GM12865 (cell line): ENCODE results near the gene KLHL12.

Experiments
- DNase-seq: peaks from one replicate; pipeline ENCODE4 v3.0.0; 2010; ENCODE audit warnings: low read depth
- H3K4me3 ChIP-seq: 2 replicates; pipeline ENCODE4 v1.5.1; 2011; ENCODE audit warnings: mild to moderate bottlenecking, low read depth, low read length, control low read depth
- CTCF ChIP-seq: IDR thresholded peaks from 2 replicates; pipeline ENCODE4 v1.5.1; 2011; ENCODE audit warnings: low read length, control low read depth, low read depth, inconsistent platforms; ENCODE audit not compliant: insufficient read depth; ENCODE audit errors: missing control alignments

Gene KLHL12

DNA sequence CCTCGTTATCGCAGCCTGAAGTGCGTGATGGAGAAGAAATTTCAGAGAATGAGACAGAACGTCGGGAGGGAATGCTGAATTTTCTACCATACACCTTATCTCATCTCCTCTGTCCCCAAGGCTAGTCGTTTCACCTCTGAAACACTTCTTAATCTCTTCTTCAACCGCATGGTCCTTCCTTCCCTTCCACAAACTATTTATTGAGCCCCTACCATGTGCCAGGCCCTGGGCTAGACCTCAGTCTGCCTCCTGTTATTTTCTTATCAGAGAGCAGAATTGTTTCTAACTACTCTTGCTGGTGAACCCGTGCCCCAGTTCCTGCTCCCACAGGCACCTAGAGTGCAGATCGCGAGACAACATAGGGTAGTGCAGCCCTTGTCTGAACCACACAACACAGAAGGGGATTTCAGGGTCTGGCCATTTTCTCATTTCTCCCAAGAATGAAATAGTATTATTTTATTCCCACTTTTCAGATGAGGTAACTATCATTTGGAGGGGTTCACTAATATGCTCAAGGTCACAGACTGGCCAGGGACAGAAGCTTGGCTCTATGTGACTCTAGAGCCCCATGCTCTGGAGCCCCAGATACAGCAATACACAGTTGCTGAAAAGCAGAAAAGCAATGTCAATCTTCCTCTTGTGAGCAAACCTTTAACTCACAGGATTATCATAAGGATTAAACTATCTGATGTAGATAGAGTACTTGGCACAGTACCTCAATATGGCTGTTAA lies 31.7 kb upstream of the KLHL12 start:
- TF ChIP-seq CTCF, result no peak
- peak; percentile 16 for DNase-seq
- H3K4me3 ChIP-seq, result peak overlapping the region; percentile 64

GRCh38 chr1:202957733-202958543 lies 30.9 kb upstream of the KLHL12 start, which contains the start of gene ADIPOR1:
Gene ADIPOR1, minus strand, starts transcription at chr1:202958312. Its CDS starts 7,242 bp downstream, at chr1:202951070.
- peak within 1 kb of the TSS; percentile 72 for H3K4me3 ChIP-seq
- peak; percentile 92 for DNase-seq
- peak; percentile 14 for TF ChIP-seq CTCF

DNA sequence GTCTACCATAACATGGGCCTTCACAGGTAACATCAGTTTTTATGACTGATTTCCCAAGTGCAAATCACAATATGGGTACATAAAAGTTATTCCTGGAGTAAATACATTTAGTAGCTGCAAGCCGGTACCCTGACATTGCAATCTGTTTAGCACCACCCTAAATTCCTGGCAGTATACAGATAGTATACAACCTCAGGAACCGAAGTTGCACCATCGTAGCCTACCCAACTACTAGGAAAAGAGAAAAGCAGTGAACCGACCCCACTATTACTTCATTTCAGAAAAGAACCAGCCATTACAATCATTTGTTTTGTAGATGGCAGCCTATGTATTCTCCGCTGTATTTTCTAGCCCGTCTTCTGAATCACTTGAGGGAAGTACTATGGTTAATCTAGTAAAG lies 29.9 kb upstream of the KLHL12 start:
- TF ChIP-seq CTCF, result no peak
- peak overlapping the region; percentile 72 for H3K4me3 ChIP-seq
- no peak for DNase-seq

- no peak overlapping the region for H3K4me3 ChIP-seq
- DNase-seq, result no peak
- TF ChIP-seq CTCF, result no peak
Measured at GRCh38 chr1:202954057-202954745, 27.2 kb upstream of the KLHL12 start.

DNA sequence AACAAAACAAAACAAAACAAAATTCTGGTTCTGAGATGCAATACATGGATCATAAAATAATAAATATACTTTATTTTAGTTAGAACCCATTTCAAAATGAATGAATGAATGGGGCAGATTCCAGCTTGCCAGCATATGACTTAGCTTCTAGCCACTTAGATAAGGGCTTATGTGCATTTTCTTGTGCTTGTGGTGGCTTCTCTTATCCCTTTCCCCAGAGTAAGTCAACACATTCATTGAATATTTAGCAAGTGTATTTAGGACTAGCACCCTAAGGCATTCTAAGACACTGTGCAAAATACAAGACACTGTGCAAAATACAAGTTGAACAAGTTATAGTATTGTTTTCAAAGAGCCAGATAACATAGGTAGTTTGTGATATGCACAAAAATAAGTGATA lies 26.4 kb upstream of the KLHL12 start:
- TF ChIP-seq CTCF, result no peak
- DNase-seq, result no peak
- H3K4me3 ChIP-seq, result no peak overlapping the region

DNA sequence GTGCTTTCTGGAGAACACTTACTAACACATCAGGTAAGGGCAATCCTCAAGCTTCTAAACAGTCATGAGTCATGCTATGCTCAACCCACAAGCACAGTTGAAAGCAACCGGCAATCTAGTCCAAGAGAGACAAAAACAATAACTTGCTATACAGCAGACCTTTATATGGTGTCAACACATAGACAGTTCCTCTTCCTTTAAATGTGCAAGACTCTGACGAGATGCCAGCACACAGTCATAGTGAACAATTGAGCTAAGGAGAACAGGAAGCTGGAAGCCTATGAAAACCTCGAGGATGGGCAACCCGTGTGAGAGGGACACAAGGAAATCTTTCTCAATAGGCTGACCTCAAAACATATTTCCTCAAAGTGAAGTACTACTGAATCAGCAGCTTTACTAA lies 25.8 kb upstream of the KLHL12 start:
- H3K4me3 ChIP-seq, result no peak overlapping the region
- no peak for TF ChIP-seq CTCF
- DNase-seq, result no peak
